Neuron (in vitro differentiated cells): Measurements from ENCODE around the gene FAM120A.
"Not testable (repeated sequence)": the region's sequence is repeated elsewhere in the genome, so short reads cannot be mapped to it uniquely, and the experiment has no call there.

ENCODE experiments used
- H2AFZ ChIP-seq: one replicate; pipeline ENCODE4 v1.6.1; 2013; ENCODE audit warnings: low read depth, mild to moderate bottlenecking, inconsistent platforms, low read length, moderate library complexity
- H3K27me3 ChIP-seq: one replicate; pipeline ENCODE4 v1.6.1; 2013; ENCODE audit warnings: low read length; ENCODE audit not compliant: insufficient read depth
- H3K36me3 ChIP-seq: one replicate; pipeline ENCODE4 v1.6.1; 2013; ENCODE audit warnings: low read length; ENCODE audit not compliant: insufficient read depth
- H3K4me1 ChIP-seq: one replicate; pipeline ENCODE4 v1.6.1; 2013; ENCODE audit warnings: low read length; ENCODE audit not compliant: insufficient read depth
- H3K4me3 ChIP-seq: 2 replicates; pipeline ENCODE4 v1.5.1; 2013; ENCODE audit warnings: mild to moderate bottlenecking, low read length, moderate library complexity
- H3K9me3 ChIP-seq: one replicate; pipeline ENCODE4 v1.6.1; 2013; ENCODE audit warnings: low read length

FAM120A gene

DNA sequence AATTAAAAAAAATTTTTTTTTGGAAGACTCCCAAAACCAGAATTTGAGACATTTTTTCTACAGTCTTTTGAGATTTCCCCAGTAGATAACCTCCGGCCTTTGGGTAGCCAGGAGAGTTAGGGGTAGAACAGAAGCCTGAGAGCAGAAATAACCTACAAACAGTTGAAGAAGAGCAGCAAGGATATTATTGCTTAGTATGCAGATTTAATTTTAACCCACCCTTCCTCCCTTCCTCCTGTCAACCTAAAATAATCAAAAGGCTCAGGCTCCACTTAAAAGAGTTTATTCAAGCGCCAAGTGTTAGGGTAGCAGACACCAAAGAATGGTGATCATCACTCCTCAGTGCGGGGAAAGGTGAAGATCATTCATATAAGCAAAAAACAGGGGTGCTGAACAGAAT is 17.4 kb upstream of the FAM120A start:
- H2AFZ ChIP-seq, result no peak overlapping the region
- peaks cover 19% of the 10 kb centered on the region for H3K4me1 ChIP-seq
- no peaks in the 10 kb centered on the region for H3K9me3 ChIP-seq
- no peak overlapping the region for H3K4me3 ChIP-seq
- no peaks in the 10 kb centered on the region for H3K36me3 ChIP-seq
- H3K27me3 ChIP-seq, result no peaks in the 10 kb centered on the region

GRCh38 chr9:93435386-93435785 is 16.1 kb upstream of the FAM120A start:
- H3K27me3 ChIP-seq, result no peaks in the 10 kb centered on the region
- no peak overlapping the region for H2AFZ ChIP-seq
- no peaks in the 10 kb centered on the region for H3K9me3 ChIP-seq
- no peaks in the 10 kb centered on the region for H3K36me3 ChIP-seq
- peaks cover 19% of the 10 kb centered on the region for H3K4me1 ChIP-seq
- no peak overlapping the region for H3K4me3 ChIP-seq

- Histone ChIP-seq H3K36me3 (no peaks in the 10 kb centered on the region), H3K9me3 (no peaks in the 10 kb centered on the region), H3K4me1 (peaks cover 19% of the 10 kb centered on the region), H3K27me3 (no peaks in the 10 kb centered on the region), H2AFZ (no peak overlapping the region), H3K4me3 (no peak overlapping the region)
These were observed 15.3 kb upstream of the FAM120A start for GRCh38 chr9:93436218-93436617.

- no peak overlapping the region for H3K4me3 ChIP-seq
- no peaks in the 10 kb centered on the region for H3K9me3 ChIP-seq
- H2AFZ ChIP-seq, result no peak overlapping the region
- no peaks in the 10 kb centered on the region for H3K27me3 ChIP-seq
- peaks cover 19% of the 10 kb centered on the region for H3K4me1 ChIP-seq
- H3K36me3 ChIP-seq, result no peaks in the 10 kb centered on the region
These were observed 14.7 kb upstream of the FAM120A start for GRCh38 chr9:93436655-93437407.

GRCh38 chr9:93437996-93438395 is 13.5 kb upstream of the FAM120A start:
- H2AFZ ChIP-seq, result no peak overlapping the region
- H3K4me1 ChIP-seq, result peaks cover 19% of the 10 kb centered on the region
- H3K4me3 ChIP-seq, result no peak overlapping the region
- H3K36me3 ChIP-seq, result no peaks in the 10 kb centered on the region
- H3K9me3 ChIP-seq, result no peaks in the 10 kb centered on the region
- H3K27me3 ChIP-seq, result no peaks in the 10 kb centered on the region

DNA sequence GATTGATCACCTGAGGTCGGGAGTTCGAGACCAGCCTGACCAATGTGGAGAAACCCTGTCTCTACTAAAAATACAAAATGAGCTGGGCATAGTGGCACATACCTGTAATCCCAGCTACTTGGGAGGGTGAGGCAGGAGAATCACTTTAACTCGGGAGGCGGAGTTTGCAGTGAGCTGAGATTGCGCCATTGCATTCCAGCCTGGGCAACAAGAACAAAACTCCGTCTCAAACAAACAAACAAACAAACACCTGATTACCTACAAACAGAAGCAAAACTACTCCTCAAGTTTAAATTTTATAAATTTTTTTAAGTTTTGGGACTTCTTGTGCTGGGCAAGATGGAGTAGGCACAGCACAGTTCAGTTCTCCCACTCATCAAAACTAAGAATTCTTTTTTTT is 12.2 kb upstream of the FAM120A start:
- not testable (repeated sequence) for H2AFZ ChIP-seq, H3K9me3 ChIP-seq, H3K4me3 ChIP-seq, H3K36me3 ChIP-seq, H3K27me3 ChIP-seq
- peaks cover 19% of the 10 kb centered on the region for H3K4me1 ChIP-seq

GRCh38 chr9:93440896-93441580 is 10.4 kb upstream of the FAM120A start:
- H3K9me3 ChIP-seq, result no peaks in the 10 kb centered on the region
- H3K4me3 ChIP-seq, result no peak overlapping the region
- H3K27me3 ChIP-seq, result no peaks in the 10 kb centered on the region
- no peak overlapping the region for H2AFZ ChIP-seq
- peaks cover 3% of the 10 kb centered on the region for H3K36me3 ChIP-seq
- H3K4me1 ChIP-seq, result peaks cover 22% of the 10 kb centered on the region

GRCh38 chr9:93446073-93446472 is 5.4 kb upstream of the FAM120A start:
- no peak overlapping the region for H3K4me3 ChIP-seq
- no peaks in the 10 kb centered on the region for H3K27me3 ChIP-seq
- no peak overlapping the region for H2AFZ ChIP-seq
- peaks cover 10% of the 10 kb centered on the region for H3K4me1 ChIP-seq
- peaks cover 31% of the 10 kb centered on the region for H3K36me3 ChIP-seq
- no peaks in the 10 kb centered on the region for H3K9me3 ChIP-seq

- no peaks in the 10 kb centered on the region for H3K27me3 ChIP-seq
These were observed 3.8 kb upstream of the FAM120A start for GRCh38 chr9:93447655-93448054.

GRCh38 chr9:93451849-93452709 is 594 bp downstream of the FAM120A start:
- Histone ChIP-seq H3K36me3 (peaks cover 17% of the 10 kb centered on the region), H3K4me1 (peaks cover 15% of the 10 kb centered on the region), H3K9me3 (no peaks in the 10 kb centered on the region), H3K4me3 (peak overlapping the region; percentile 97), H3K27me3 (no peaks in the 10 kb centered on the region), H2AFZ (no peak overlapping the region)

More at GRCh38 chr9:93447655-93448054, 3.8 kb upstream of the FAM120A start:
- H3K4me3 ChIP-seq, result no peak overlapping the region
- H3K9me3 ChIP-seq, result no peaks in the 10 kb centered on the region
- H3K36me3 ChIP-seq, result peaks cover 31% of the 10 kb centered on the region
- no peak overlapping the region for H2AFZ ChIP-seq
- peaks cover 10% of the 10 kb centered on the region for H3K4me1 ChIP-seq

DNA sequence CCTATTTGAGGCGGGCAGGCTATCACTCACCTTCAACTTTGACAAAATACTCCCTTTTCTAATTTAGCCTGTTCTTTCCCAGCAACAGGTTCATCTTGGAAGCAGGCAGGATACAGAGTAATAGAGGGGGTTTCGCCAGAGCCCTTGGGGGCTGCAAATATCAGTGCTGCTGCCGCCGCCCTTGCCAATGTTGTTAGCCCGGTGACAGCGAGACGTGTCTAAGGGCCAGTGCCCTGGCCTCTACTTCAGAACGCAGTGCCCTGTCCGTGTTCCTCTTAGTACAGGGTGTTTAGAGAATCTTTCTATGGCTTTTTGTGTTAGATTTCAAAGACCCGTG is 1.2 kb downstream of the FAM120A start:
- no peak overlapping the region for H2AFZ ChIP-seq
- H3K9me3 ChIP-seq, result no peaks in the 10 kb centered on the region
- peak overlapping the region; percentile 97 for H3K4me3 ChIP-seq
- H3K4me1 ChIP-seq, result peaks cover 15% of the 10 kb centered on the region
- H3K27me3 ChIP-seq, result no peaks in the 10 kb centered on the region
- H3K36me3 ChIP-seq, result peaks cover 11% of the 10 kb centered on the region

DNA sequence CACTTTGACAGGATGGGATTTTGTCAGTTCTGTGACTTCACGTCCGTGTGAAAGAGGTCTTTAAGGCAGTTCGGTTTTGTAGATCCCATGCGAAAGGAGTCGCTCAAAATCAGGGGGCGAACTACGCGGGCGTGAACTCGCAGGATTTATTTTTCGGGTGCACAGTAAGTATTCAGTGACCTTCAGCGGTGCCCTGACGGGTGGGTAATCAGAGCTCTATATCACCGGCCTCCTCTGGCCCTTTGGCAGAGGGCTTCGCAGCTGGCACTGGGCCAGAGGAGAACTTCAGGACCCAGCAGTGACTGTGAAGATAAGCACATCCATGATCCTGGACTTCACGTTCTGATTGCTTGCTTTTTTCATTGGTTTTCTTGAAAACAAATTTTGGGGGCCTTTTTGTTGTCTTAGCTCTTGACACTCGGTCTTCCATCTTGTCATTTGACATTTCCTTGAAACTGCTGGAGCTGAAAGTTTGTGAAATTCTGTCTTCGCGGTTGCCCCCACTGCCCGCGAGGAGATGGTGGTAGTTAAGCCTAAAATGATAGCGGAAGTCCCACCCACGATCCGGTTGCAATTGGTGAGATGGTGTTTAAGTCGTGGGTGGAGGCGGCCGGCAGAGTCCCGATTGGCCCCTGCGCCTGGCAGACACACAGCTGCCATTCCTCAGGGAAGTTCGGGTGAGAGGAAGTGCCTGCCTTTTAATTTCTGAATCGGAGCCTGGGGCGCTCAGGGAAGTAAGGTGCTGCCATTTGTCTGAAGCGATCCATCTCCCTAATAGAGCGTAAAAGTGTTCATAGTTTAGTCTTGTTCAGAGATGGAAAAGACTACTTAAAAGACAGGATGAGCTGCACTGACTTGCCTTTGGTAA is 1.8 kb downstream of the FAM120A start, which contains the start of gene FAM120AOS:
FAM120AOS (minus strand) TSS at position 535 of the 868 bp plus-strand sequence. CDS start 872 bp downstream, outside the sequence.
- Histone ChIP-seq H3K4me1 (peaks cover 15% of the 10 kb centered on the region), H3K4me3 (peak within 1 kb of the TSS; percentile 97), H2AFZ (peak within 1 kb of the TSS; percentile 4), H3K27me3 (no peaks in the 10 kb centered on the region), H3K9me3 (no peaks in the 10 kb centered on the region), H3K36me3 (peaks cover 5% of the 10 kb centered on the region)
